HG03064 (cell line): ENCODE results near the gene PANK4.

Experiments used
- ATAC-seq: cut with Tn5 transposase; IDR thresholded peaks from one replicate; pipeline ENCODE4 v1.9.1; 2021; ENCODE audit warnings: low read depth; ENCODE audit not compliant: unreplicated experiment

The PANK4 gene

GRCh38 chr1:2481885-2482284 is 44.5 kb downstream of the PANK4 start:
- ATAC-seq, result no peak

GRCh38 chr1:2480986-2481364 is 45.4 kb downstream of the PANK4 start:
- no peak for ATAC-seq

- no peak for ATAC-seq
Observed at GRCh38 chr1:2480236-2480985, 46.0 kb downstream of the PANK4 start.

GRCh38 chr1:2479618-2480017 is 46.8 kb downstream of the PANK4 start:
- ATAC-seq, result no peak

GRCh38 chr1:2479186-2479585 is 47.2 kb downstream of the PANK4 start:
- ATAC-seq, result no peak

GRCh38 chr1:2477791-2478499 is 48.5 kb downstream of the PANK4 start:
- no peak for ATAC-seq

GRCh38 chr1:2477309-2477708 is 49.1 kb downstream of the PANK4 start:
- no peak for ATAC-seq

GRCh38 chr1:2476061-2476999 is 50.1 kb downstream of the PANK4 start, which contains the start of gene PLCH2:
PLCH2 (plus strand) TSS chr1:2476289; CDS start chr1:2476589, 300 bp downstream.
- no peak for ATAC-seq

- no peak for ATAC-seq
Observed at GRCh38 chr1:2475571-2475970, 50.8 kb downstream of the PANK4 start.

- no peak for ATAC-seq
Observed at GRCh38 chr1:2474933-2475371, 51.4 kb downstream of the PANK4 start.

GRCh38 chr1:2474104-2474844 is 52.1 kb downstream of the PANK4 start:
- no peak for ATAC-seq

GRCh38 chr1:2473198-2473597 is 53.2 kb downstream of the PANK4 start:
- no peak for ATAC-seq

- ATAC-seq, result no peak
Observed at GRCh38 chr1:2472561-2473177, 53.7 kb downstream of the PANK4 start.

- ATAC-seq, result no peak
Observed at GRCh38 chr1:2472109-2472508, 54.3 kb downstream of the PANK4 start.

GRCh38 chr1:2471587-2472001 is 54.8 kb downstream of the PANK4 start:
- ATAC-seq, result no peak

- no peak for ATAC-seq
Observed at GRCh38 chr1:2471159-2471471, 55.3 kb downstream of the PANK4 start.

GRCh38 chr1:2470290-2471158 is 55.9 kb downstream of the PANK4 start:
- no peak for ATAC-seq

GRCh38 chr1:2469103-2469940 is 57.1 kb downstream of the PANK4 start:
- ATAC-seq, result no peak
